ENCODE results near the gene NSA2. TPM values are rescaled to one million over a fixed set of nuclear protein-coding genes. Genes with fewer than 3 reads are reported as not detected.
"Not testable (repeated sequence)": the region's sequence is repeated elsewhere in the genome, so short reads cannot be mapped to it uniquely, and the experiment has no call there.

Gene NSA2
- total RNA-seq, 1 experiment from 2014 or later = 106 TPM

- ChIA-PET POLR2A (interaction anchor here (0.7 to 4.4 kb wide), 2 partner anchors 12 to 131 kb away, joined by 3 to 14 read pairs; partner anchors contain the start of genes GFM2 and NSA2), CTCF (no interaction called here)
- Mint-ChIP-seq H3K27ac (ENCODE audit: low read depth, unreplicated experiment) (no peak overlapping the region), H3K9me3 (ENCODE audit: unreplicated experiment) (no peaks in the 10 kb centered on the region), H3K27me3 (ENCODE audit: insufficient read depth, unreplicated experiment) (no peaks in the 10 kb centered on the region), H3K4me3 (ENCODE audit: unreplicated experiment) (no peak overlapping the region), H3K4me1 (ENCODE audit: insufficient read depth, unreplicated experiment) (no peaks in the 10 kb centered on the region), H3K36me3 (ENCODE audit: insufficient read depth, unreplicated experiment) (peaks cover 51% of the 10 kb centered on the region)
- TF ChIP-seq, protein P1, sequence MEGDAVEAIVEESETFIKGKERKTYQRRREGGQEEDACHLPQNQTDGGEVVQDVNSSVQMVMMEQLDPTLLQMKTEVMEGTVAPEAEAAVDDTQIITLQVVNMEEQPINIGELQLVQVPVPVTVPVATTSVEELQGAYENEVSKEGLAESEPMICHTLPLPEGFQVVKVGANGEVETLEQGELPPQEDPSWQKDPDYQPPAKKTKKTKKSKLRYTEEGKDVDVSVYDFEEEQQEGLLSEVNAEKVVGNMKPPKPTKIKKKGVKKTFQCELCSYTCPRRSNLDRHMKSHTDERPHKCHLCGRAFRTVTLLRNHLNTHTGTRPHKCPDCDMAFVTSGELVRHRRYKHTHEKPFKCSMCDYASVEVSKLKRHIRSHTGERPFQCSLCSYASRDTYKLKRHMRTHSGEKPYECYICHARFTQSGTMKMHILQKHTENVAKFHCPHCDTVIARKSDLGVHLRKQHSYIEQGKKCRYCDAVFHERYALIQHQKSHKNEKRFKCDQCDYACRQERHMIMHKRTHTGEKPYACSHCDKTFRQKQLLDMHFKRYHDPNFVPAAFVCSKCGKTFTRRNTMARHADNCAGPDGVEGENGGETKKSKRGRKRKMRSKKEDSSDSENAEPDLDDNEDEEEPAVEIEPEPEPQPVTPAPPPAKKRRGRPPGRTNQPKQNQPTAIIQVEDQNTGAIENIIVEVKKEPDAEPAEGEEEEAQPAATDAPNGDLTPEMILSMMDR (IDR thresholded peaks at IDR 0.05; ENCODE audit: unreplicated experiment) = no peak
- intact Hi-C loops (cut with micrococcal nuclease) = no loop called here
- DNase-seq (ENCODE audit: unreplicated experiment) = no peak
- BruUV-seq (replicated peaks) = no TSS peak
Measured at GRCh38 chr5:74778609-74779008, 11.6 kb downstream of the NSA2 start.

- intact Hi-C loops (cut with micrococcal nuclease) = no loop called here
- no peak for DNase-seq (ENCODE audit: unreplicated experiment)
- H3K9me3 Mint-ChIP-seq (ENCODE audit: unreplicated experiment) = no peaks in the 10 kb centered on the region
- no peaks in the 10 kb centered on the region for H3K27me3 Mint-ChIP-seq (ENCODE audit: insufficient read depth, unreplicated experiment)
- no peak overlapping the region for H3K27ac Mint-ChIP-seq (ENCODE audit: low read depth, unreplicated experiment)
- BruUV-seq (replicated peaks) = no TSS peak
- H3K4me3 Mint-ChIP-seq (ENCODE audit: unreplicated experiment) = no peak overlapping the region
- CTCF ChIA-PET = interaction anchor here (0.7 kb wide), 1 partner anchor 128 kb away, joined by 3 read pairs; no protein-coding TSS in a partner anchor
- POLR2A ChIA-PET = no interaction called here
- no peaks in the 10 kb centered on the region for H3K4me1 Mint-ChIP-seq (ENCODE audit: insufficient read depth, unreplicated experiment)
- TF ChIP-seq, protein P1 (IDR thresholded peaks at IDR 0.05; ENCODE audit: unreplicated experiment) = no peak
- peaks cover 3% of the 10 kb centered on the region for H3K36me3 Mint-ChIP-seq (ENCODE audit: insufficient read depth, unreplicated experiment)
Measured at GRCh38 chr5:74786851-74787250, 19.8 kb downstream of the NSA2 start.

DNA sequence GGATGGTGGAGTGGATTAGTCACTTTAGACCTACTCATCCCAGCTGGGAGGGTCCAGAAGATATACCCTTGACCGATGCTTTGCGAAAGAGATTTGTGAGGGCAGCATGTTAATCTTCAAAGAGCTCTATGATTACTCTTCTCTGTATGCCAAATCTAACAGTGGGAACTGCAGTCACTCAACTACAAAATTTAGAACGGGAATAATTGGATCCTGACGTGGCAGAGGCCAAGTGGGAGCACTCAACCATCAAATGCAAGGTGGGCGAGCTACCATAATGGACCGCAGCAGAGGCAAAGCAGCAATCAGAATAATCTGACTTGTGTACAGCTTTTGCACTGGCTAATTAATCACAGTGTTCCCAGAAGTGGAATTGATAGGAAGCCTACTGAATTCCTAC, 20.4 kb downstream of the NSA2 start:
- no peak overlapping the region for H3K4me3 Mint-ChIP-seq (ENCODE audit: unreplicated experiment)
- no peaks in the 10 kb centered on the region for H3K27me3 Mint-ChIP-seq (ENCODE audit: insufficient read depth, unreplicated experiment)
- H3K27ac Mint-ChIP-seq (ENCODE audit: low read depth, unreplicated experiment) = no peak overlapping the region
- CTCF ChIA-PET = interaction anchor here (0.6 kb wide), 3 partner anchors 52 to 218 kb away, joined by 3 to 4 read pairs (median 3); no protein-coding TSS in a partner anchor
- TF ChIP-seq, protein P1 (IDR thresholded peaks at IDR 0.05; ENCODE audit: unreplicated experiment) = no peak
- POLR2A ChIA-PET = no interaction called here
- intact Hi-C loops (cut with micrococcal nuclease) = no loop called here
- DNase-seq (ENCODE audit: unreplicated experiment) = no peak
- H3K9me3 Mint-ChIP-seq (ENCODE audit: unreplicated experiment) = no peaks in the 10 kb centered on the region
- H3K36me3 Mint-ChIP-seq (ENCODE audit: insufficient read depth, unreplicated experiment) = peaks cover 9% of the 10 kb centered on the region
- BruUV-seq (replicated peaks) = no TSS peak
- H3K4me1 Mint-ChIP-seq (ENCODE audit: insufficient read depth, unreplicated experiment) = no peaks in the 10 kb centered on the region

- H3K36me3 Mint-ChIP-seq (ENCODE audit: insufficient read depth, unreplicated experiment) = peaks cover 39% of the 10 kb centered on the region
Measured at GRCh38 chr5:74791669-74792068, 24.6 kb downstream of the NSA2 start.

More at GRCh38 chr5:74791669-74792068, 24.6 kb downstream of the NSA2 start:
- H3K4me3 Mint-ChIP-seq (ENCODE audit: unreplicated experiment); BruUV-seq (replicated peaks); H3K27ac Mint-ChIP-seq (ENCODE audit: low read depth, unreplicated experiment); H3K27me3 Mint-ChIP-seq (ENCODE audit: insufficient read depth, unreplicated experiment); POLR2A ChIA-PET; H3K9me3 Mint-ChIP-seq (ENCODE audit: unreplicated experiment); H3K4me1 Mint-ChIP-seq (ENCODE audit: insufficient read depth, unreplicated experiment); DNase-seq (ENCODE audit: unreplicated experiment); CTCF ChIA-PET; intact Hi-C loops (cut with micrococcal nuclease): not testable (repeated sequence)

Data from MCF 10A (cell line).